Activated T-cell treated with anti-CD3 and anti-CD28 coated beads, Interleukin-2, amount 50 U/mL, for 24 hours (primary cell): ENCODE measurements around the gene RABGGTA.

Experiments used
- DNase-seq: peaks from one replicate; pipeline ENCODE4 v3.0.0-alpha.2; 2020
- H3K27ac Mint-ChIP-seq: 2 replicates; pipeline ENCODE4 v1.8.0; 2020; ENCODE audit warnings: mild to moderate bottlenecking, mixed read lengths
- H3K27me3 Mint-ChIP-seq: 2 replicates; pipeline ENCODE4 v1.8.0; 2020; ENCODE audit warnings: mixed read lengths
- H3K36me3 Mint-ChIP-seq: 2 replicates; pipeline ENCODE4 v1.8.0; 2020; ENCODE audit warnings: low read depth, mixed read lengths
- H3K4me1 Mint-ChIP-seq: 2 replicates; pipeline ENCODE4 v1.8.0; 2020; ENCODE audit warnings: low read depth, mixed read lengths
- H3K4me3 Mint-ChIP-seq: 2 replicates; pipeline ENCODE4 v1.8.0; 2020; ENCODE audit warnings: mild to moderate bottlenecking, moderate library complexity, mixed read lengths
- H3K9me3 Mint-ChIP-seq: 2 replicates; pipeline ENCODE4 v1.8.0; 2020; ENCODE audit warnings: mixed read lengths

The RABGGTA gene, protein sequence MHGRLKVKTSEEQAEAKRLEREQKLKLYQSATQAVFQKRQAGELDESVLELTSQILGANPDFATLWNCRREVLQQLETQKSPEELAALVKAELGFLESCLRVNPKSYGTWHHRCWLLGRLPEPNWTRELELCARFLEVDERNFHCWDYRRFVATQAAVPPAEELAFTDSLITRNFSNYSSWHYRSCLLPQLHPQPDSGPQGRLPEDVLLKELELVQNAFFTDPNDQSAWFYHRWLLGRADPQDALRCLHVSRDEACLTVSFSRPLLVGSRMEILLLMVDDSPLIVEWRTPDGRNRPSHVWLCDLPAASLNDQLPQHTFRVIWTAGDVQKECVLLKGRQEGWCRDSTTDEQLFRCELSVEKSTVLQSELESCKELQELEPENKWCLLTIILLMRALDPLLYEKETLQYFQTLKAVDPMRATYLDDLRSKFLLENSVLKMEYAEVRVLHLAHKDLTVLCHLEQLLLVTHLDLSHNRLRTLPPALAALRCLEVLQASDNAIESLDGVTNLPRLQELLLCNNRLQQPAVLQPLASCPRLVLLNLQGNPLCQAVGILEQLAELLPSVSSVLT

DNA sequence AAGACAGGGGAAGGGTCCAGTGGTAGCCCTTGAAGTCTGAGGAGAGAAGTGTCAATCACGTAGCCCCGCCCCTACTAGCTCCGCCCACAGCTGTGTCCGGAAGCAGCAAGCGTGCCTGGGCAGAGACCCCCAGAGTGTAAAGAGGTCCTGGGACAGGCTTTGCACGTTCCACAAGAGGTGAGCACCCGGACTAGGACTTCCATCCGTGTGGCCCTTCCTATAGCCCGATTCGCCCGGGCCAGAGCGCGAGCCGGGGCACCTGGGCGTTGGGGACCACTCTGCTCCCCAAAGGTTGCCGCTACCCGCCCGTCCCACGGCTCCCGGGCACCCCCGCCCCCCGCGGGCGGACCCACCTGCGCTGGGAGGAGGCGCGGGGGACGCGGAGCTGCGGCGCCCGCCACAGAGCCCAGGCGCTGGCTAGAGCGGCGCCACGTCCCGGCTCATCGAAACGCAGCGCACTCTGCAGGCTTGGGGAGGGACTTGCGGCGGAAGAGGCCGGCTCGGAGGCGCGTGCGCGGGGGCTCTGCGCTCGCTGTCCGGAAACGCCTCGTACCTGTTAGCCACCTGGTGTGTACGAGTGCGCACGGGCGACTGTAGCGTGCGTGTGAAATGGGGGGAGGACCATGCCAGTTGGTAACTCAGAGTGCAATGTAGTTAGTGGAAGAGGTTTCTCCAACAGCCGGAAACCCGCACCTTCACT lies at the start of gene RABGGTA:
TSS of gene RABGGTA (minus strand) at position 464 of the 700 bp plus-strand sequence. CDS start 482 bp downstream, outside the sequence.
- H3K27ac Mint-ChIP-seq: peak within 1 kb of the TSS; percentile 95
- H3K4me3 Mint-ChIP-seq: peak within 1 kb of the TSS; percentile 85
- peaks cover 51% of the 10 kb centered on the region for H3K4me1 Mint-ChIP-seq
- no peaks in the 10 kb centered on the region for H3K9me3 Mint-ChIP-seq
- DNase-seq: peak; percentile 90
- H3K36me3 Mint-ChIP-seq: peaks cover 38% of the 10 kb centered on the region
- H3K27me3 Mint-ChIP-seq: no peaks in the 10 kb centered on the region

DNA sequence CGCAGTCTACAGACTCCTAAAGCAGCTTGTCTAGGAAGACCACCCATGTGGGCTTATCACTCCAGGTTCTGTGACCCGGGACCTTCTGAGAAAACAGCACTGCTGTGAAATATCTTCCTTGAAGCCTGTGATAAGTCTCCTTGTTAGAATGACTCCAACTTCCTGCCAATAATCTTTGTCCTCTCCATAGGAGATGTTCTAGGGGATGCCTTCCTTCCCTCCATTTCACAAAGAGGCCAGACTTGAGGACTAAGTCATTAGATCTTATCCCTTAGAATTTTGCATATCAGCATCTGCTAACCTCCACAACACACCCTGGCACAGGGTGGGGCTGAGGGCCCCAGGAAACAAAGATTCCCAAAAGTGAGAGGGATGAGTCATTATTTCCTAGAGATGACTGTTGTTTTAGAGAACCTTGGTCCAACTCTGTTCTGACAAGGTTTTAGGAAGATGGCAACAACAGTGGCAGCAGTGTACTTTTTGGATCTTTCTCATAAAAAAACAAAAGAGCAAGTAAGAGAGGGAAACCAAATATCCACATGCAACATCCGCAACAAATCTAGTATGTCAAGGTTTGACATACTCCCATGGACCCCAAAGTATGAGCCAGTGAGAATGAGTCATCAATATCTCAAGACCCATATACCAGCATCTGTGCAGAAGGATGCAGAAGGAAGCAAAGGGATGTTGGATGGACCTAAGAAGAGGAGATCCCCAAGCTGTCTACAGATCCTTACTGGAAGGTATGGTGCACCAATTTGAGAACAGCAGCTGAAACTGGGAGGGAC lies 45.9 kb upstream of the RABGGTA start:
- H3K36me3 Mint-ChIP-seq: peaks cover 28% of the 10 kb centered on the region
- H3K27me3 Mint-ChIP-seq: no peaks in the 10 kb centered on the region
- no peak overlapping the region for H3K4me3 Mint-ChIP-seq
- peaks cover 45% of the 10 kb centered on the region for H3K4me1 Mint-ChIP-seq
- DNase-seq: no peak
- no peaks in the 10 kb centered on the region for H3K9me3 Mint-ChIP-seq
- peak overlapping the region; percentile 69 for H3K27ac Mint-ChIP-seq

DNA sequence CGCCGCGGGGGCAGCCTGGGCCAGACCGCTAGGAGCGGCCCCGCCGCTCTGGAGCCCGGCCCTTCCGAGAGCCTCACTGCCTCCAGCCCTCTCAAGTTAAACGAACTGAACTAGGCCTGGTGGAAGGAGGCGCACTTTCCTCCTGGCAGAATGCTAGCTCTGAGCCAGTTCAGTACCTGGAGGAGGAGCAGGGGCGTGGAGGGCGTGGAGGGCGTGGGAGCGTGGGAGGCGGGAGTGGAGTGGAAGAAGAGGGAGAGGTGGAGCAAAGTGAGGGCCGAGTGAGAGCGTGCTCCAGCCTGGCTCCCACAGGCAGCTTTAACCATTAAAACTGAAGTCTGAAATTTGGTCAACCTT lies 45.2 kb upstream of the RABGGTA start:
- no peaks in the 10 kb centered on the region for H3K9me3 Mint-ChIP-seq
- DNase-seq: no peak
- no peaks in the 10 kb centered on the region for H3K27me3 Mint-ChIP-seq
- H3K4me1 Mint-ChIP-seq: peaks cover 52% of the 10 kb centered on the region
- H3K36me3 Mint-ChIP-seq: peaks cover 35% of the 10 kb centered on the region
- H3K4me3 Mint-ChIP-seq: no peak overlapping the region
- H3K27ac Mint-ChIP-seq: no peak overlapping the region

DNA sequence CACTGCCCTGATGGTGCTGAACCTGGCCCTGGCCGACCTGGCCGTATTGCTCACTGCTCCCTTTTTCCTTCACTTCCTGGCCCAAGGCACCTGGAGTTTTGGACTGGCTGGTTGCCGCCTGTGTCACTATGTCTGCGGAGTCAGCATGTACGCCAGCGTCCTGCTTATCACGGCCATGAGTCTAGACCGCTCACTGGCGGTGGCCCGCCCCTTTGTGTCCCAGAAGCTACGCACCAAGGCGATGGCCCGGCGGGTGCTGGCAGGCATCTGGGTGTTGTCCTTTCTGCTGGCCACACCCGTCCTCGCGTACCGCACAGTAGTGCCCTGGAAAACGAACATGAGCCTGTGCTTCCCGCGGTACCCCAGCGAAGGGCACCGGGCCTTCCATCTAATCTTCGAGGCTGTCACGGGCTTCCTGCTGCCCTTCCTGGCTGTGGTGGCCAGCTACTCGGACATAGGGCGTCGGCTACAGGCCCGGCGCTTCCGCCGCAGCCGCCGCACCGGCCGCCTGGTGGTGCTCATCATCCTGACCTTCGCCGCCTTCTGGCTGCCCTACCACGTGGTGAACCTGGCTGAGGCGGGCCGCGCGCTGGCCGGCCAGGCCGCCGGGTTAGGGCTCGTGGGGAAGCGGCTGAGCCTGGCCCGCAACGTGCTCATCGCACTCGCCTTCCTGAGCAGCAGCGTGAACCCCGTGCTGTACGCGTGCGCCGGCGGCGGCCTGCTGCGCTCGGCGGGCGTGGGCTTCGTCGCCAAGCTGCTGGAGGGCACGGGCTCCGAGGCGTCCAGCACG lies 44.6 kb upstream of the RABGGTA start:
- Mint-ChIP-seq H3K4me3 (no peak overlapping the region), H3K27ac (no peak overlapping the region), H3K9me3 (no peaks in the 10 kb centered on the region), H3K4me1 (peaks cover 56% of the 10 kb centered on the region), H3K36me3 (peaks cover 35% of the 10 kb centered on the region), H3K27me3 (no peaks in the 10 kb centered on the region)
- no peak for DNase-seq

DNA sequence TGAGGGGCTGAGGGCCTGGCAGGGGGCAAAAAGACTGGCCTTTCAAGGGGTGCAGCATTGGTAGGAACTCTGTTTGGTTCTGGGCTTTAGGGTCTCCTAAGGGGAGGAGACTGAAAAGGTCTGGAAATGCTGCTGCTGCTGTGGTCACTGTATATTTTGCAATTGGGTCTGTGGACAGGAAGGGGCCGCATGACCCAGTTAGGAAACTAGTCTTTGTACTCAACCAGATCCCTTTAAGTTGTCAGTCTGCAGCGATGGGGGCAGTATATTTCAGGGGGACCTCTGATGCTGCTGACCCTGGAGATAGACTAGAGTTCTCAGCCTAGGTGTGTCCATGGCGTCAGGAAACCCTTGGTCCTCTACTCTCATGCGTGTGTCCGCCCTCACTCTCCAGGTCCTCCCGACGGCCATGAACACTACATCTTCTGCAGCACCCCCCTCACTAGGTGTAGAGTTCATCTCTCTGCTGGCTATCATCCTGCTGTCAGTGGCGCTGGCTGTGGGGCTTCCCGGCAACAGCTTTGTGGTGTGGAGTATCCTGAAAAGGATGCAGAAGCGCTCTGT lies 43.9 kb upstream of the RABGGTA start:
- H3K27me3 Mint-ChIP-seq: no peaks in the 10 kb centered on the region
- no peaks in the 10 kb centered on the region for H3K9me3 Mint-ChIP-seq
- H3K27ac Mint-ChIP-seq: peak overlapping the region; percentile 26
- H3K36me3 Mint-ChIP-seq: peaks cover 37% of the 10 kb centered on the region
- no peak for DNase-seq
- no peak overlapping the region for H3K4me3 Mint-ChIP-seq
- peaks cover 58% of the 10 kb centered on the region for H3K4me1 Mint-ChIP-seq

DNA sequence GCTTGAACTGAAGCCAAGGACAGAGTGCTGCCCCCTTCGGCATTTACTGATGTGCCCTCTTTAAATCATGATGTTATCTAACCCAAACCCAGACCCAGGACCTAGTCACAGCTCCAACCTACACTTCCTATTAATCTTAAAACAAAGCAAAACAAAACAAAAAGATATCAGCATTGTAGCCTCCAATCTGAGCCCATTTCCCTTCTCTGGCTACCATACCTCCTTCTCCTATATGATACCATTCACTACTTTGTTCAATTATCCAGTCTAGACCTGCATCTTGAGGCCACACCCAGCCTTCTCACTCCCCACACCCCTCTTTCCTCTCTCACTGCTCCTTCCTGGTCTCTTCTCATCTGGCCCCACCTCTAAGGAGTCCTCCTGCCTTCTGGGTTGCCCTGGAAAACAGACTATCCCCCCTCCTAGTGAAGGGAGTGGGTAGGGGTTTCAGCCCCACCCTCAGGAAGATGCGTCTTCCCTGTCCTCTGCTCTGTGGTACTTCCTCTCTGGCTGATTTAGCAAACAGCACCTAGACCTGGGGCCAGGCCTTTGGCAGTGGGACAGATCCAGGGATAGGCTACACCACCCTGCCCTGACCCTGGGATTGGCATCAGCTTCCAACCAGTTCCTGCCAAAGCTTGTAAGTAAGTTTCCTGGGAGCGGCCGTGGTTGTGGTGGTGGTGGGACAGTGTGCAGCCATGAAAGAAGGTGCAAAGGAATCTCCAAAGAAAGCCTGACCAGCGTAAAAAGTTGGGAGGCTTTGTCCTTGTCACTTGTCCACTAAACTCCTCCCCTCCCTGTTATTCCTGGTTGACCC lies 43.2 kb upstream of the RABGGTA start:
- Mint-ChIP-seq H3K27ac (peak overlapping the region; percentile 51), H3K4me1 (peaks cover 66% of the 10 kb centered on the region), H3K4me3 (no peak overlapping the region), H3K36me3 (peaks cover 42% of the 10 kb centered on the region), H3K9me3 (no peaks in the 10 kb centered on the region), H3K27me3 (no peaks in the 10 kb centered on the region)
- DNase-seq: no peak

DNA sequence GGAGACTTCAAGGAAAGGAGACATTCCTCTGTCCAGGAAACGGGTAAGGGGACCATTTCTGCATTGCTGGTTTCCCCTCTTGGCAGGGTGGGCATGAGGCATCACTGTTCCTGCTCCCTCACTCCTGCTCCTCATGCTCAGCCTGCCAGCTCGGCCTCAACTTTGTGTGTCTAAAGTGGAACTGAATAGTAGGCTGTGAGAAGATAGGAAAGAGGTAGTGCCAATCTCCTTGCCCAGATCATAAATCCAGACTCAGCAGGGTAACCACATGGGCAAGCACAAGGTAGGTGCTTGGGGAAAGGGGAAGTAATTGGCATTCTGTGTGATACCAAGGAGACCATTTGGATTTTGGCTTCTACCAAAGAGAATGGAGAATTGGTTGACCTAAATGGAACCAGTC lies 42.5 kb upstream of the RABGGTA start:
- H3K36me3 Mint-ChIP-seq: peaks cover 49% of the 10 kb centered on the region
- H3K27me3 Mint-ChIP-seq: no peaks in the 10 kb centered on the region
- no peaks in the 10 kb centered on the region for H3K9me3 Mint-ChIP-seq
- peak overlapping the region; percentile 66 for H3K27ac Mint-ChIP-seq
- H3K4me1 Mint-ChIP-seq: peaks cover 72% of the 10 kb centered on the region
- peak overlapping the region; percentile 9 for H3K4me3 Mint-ChIP-seq
- no peak for DNase-seq

DNA sequence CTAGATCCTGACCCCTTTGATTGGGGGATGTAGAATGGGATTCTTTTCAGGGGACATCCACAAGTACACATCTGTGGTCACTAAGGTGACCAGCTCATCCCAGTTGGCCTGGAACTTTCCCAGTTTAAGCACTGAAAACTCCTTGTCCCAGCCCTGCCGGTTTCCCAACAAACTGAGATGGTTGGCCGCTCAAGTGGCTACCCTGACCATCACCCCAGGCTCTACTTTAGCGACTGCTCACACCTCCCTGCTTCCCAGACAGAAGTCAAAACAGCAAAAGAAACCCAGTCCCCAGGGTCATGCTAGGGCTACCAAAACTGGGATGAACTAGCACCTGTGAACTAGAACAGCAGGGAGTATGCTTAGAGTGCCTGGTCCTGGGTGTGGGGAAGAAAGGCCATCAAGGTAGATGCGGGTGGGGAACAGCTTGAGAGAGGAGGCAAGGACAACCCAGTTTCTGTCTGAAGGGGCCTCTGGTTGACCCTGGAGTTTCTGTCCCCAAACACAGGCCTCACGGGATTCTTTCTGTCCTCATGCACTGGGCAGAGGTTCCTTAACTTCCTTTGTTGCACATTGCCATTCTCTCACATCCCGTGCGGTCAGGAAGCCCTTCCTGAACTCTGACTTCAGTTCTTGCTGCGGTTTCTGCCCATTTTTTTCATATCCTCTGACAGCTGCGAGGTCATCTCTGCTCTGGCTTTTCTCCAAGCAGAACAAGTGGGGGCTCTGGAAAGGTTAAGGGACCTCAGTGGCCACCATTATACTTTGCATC lies 41.5 kb upstream of the RABGGTA start:
- Mint-ChIP-seq H3K27me3 (no peaks in the 10 kb centered on the region), H3K27ac (peak overlapping the region; percentile 87), H3K9me3 (no peaks in the 10 kb centered on the region), H3K4me3 (peak overlapping the region; percentile 80), H3K36me3 (peaks cover 59% of the 10 kb centered on the region), H3K4me1 (peaks cover 80% of the 10 kb centered on the region)
- no peak for DNase-seq

DNA sequence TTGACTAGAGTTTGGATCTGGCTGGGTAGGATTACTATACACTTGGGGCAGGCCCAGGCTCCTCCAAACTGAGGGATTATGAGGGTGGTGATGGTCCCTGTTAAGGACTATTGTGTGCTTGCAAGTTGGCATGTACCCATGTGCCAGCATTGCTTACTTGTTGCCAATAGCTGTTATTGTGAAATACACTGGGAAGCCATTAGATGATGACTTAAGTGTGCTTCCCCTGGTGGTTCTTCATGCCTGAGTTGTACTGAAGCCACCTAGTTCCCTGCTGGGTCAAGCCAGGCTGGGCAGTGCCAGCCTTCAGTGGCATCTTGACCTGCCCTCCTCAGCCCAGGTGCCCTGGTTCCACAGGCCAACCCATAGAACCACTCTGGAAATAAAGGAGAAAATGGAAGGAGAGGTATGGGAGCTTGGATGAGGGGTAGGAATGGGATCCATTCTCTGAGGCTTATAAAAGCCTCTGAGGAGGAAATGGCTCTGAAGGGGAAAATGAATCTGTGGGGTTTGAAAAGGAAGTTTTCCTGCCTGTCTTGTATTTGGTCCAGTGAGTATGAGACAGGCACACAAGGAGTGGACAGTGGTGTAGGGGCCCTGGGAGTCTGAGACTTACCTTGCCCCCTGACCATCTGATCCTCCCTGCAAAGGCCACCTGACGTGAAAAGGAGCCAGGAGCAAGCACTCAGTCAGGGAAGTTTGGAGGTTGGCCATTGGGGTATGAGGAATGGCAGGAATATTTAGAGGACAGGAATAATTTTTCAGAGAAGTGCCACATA lies 40.6 kb upstream of the RABGGTA start:
- Mint-ChIP-seq H3K27me3 (no peaks in the 10 kb centered on the region), H3K36me3 (peaks cover 65% of the 10 kb centered on the region), H3K9me3 (no peaks in the 10 kb centered on the region), H3K4me1 (peaks cover 78% of the 10 kb centered on the region), H3K27ac (peak overlapping the region; percentile 87), H3K4me3 (peak overlapping the region; percentile 80)
- DNase-seq: no peak

DNA sequence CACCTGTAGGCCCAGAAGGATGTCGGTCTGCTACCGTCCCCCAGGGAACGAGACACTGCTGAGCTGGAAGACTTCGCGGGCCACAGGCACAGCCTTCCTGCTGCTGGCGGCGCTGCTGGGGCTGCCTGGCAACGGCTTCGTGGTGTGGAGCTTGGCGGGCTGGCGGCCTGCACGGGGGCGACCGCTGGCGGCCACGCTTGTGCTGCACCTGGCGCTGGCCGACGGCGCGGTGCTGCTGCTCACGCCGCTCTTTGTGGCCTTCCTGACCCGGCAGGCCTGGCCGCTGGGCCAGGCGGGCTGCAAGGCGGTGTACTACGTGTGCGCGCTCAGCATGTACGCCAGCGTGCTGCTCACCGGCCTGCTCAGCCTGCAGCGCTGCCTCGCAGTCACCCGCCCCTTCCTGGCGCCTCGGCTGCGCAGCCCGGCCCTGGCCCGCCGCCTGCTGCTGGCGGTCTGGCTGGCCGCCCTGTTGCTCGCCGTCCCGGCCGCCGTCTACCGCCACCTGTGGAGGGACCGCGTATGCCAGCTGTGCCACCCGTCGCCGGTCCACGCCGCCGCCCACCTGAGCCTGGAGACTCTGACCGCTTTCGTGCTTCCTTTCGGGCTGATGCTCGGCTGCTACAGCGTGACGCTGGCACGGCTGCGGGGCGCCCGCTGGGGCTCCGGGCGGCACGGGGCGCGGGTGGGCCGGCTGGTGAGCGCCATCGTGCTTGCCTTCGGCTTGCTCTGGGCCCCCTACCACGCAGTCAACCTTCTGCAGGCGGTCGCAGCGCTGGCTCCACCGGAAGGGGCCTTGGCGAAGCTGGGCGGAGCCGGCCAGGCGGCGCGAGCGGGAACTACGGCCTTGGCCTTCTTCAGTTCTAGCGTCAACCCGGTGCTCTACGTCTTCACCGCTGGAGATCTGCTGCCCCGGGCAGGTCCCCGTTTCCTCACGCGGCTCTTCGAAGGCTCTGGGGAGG lies 39.5 kb upstream of the RABGGTA start, which contains the start of gene LTB4R:
TSS of gene LTB4R (plus strand) at position 857 of the 959 bp plus-strand sequence. CDS start 4,150 bp downstream, outside the sequence.
- peak; percentile 81 for DNase-seq
- peak within 1 kb of the TSS; percentile 87 for H3K27ac Mint-ChIP-seq
- H3K36me3 Mint-ChIP-seq: peaks cover 75% of the 10 kb centered on the region
- no peaks in the 10 kb centered on the region for H3K9me3 Mint-ChIP-seq
- H3K4me3 Mint-ChIP-seq: peak within 1 kb of the TSS; percentile 80
- H3K27me3 Mint-ChIP-seq: no peaks in the 10 kb centered on the region
- peaks cover 72% of the 10 kb centered on the region for H3K4me1 Mint-ChIP-seq

DNA sequence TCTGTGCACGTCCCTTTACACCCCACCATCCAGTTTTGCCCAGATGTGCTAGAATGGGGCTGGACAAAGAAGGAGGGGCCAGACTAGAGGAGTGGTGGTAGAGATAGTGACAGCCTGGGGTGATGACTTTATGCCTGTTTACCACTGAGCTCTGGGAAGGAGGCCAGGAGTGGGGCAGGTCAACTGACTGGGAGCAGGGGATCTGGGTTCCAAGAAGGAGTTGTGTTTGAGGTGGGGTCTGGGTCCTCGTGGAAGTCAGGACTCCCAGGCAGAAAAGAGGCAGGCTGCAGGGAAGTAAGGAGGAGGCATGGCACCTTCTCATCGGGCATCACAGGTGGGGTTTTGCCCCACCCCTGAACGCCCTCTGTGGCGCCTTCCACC lies 38.9 kb upstream of the RABGGTA start:
- H3K36me3 Mint-ChIP-seq: peaks cover 79% of the 10 kb centered on the region
- no peak for DNase-seq
- H3K27me3 Mint-ChIP-seq: no peaks in the 10 kb centered on the region
- peaks cover 72% of the 10 kb centered on the region for H3K4me1 Mint-ChIP-seq
- peak overlapping the region; percentile 80 for H3K4me3 Mint-ChIP-seq
- H3K9me3 Mint-ChIP-seq: no peaks in the 10 kb centered on the region
- peak overlapping the region; percentile 70 for H3K27ac Mint-ChIP-seq
